H9 (cell line): ENCODE measurements around the gene SAMM50. TPM values are rescaled to one million over a fixed set of nuclear protein-coding genes. Genes with fewer than 3 reads are reported as not detected.

Source experiments
- DNase-seq: peaks from one replicate; pipeline ENCODE4 v3.0.0-alpha.2; 2017
- H2AFZ ChIP-seq: one replicate; pipeline ENCODE4 v1.6.1; 2013; ENCODE audit warnings: mild to moderate bottlenecking, low read length, control low read depth, moderate library complexity
- H2AK5ac ChIP-seq: 2 replicates; pipeline ENCODE4 v1.6.1; 2013; ENCODE audit warnings: low read length, control low read depth, mixed read lengths; ENCODE audit not compliant: insufficient read length
- H2BK120ac ChIP-seq: one replicate; pipeline ENCODE4 v1.6.1; 2013; ENCODE audit warnings: low read depth, mild to moderate bottlenecking, low read length, control low read depth, inconsistent platforms; ENCODE audit not compliant: poor library complexity, severe bottlenecking
- H2BK12ac ChIP-seq: 2 replicates; pipeline ENCODE4 v1.6.1; 2013; ENCODE audit warnings: low read length, control low read depth, mixed read lengths, low read depth; ENCODE audit not compliant: insufficient read length
- H2BK15ac ChIP-seq: 2 replicates; pipeline ENCODE4 v1.6.1; 2013; ENCODE audit warnings: low read depth, low read length, control low read depth
- H2BK20ac ChIP-seq: one replicate; pipeline ENCODE4 v1.6.1; 2013; ENCODE audit warnings: low read depth, mild to moderate bottlenecking, low read length, control low read depth, inconsistent platforms; ENCODE audit not compliant: poor library complexity, severe bottlenecking
- H2BK5ac ChIP-seq: 2 replicates; pipeline ENCODE4 v1.6.1; 2013; ENCODE audit warnings: low read length, control low read depth, mixed read lengths; ENCODE audit not compliant: insufficient read length
- H3K14ac ChIP-seq: 2 replicates; pipeline ENCODE4 v1.6.1; 2013; ENCODE audit warnings: low read length, control low read depth; ENCODE audit not compliant: insufficient read depth
- H3K18ac ChIP-seq: 2 replicates; pipeline ENCODE4 v1.6.1; 2013; ENCODE audit warnings: low read depth, mild to moderate bottlenecking, mixed read lengths, low read length, control low read depth; ENCODE audit not compliant: insufficient read length
- H3K23ac ChIP-seq: 2 replicates; pipeline ENCODE4 v1.6.1; 2013; ENCODE audit warnings: low read length, control low read depth, mixed read lengths, low read depth; ENCODE audit not compliant: insufficient read length
- H3K23me2 ChIP-seq: 2 replicates; pipeline ENCODE4 v1.6.1; 2013; ENCODE audit warnings: low read depth, mild to moderate bottlenecking, mixed read lengths, low read length, control low read depth; ENCODE audit not compliant: insufficient read length, poor library complexity, severe bottlenecking
- H3K27ac ChIP-seq: 2 replicates; pipeline ENCODE4 v1.5.1; 2013; ENCODE audit warnings: low read length, control low read depth, mixed read lengths, low read depth; ENCODE audit not compliant: insufficient read length
- H3K27me3 ChIP-seq: 2 replicates; pipeline ENCODE4 v1.6.1; 2013; ENCODE audit warnings: low read length, control low read depth, inconsistent platforms; ENCODE audit not compliant: insufficient read depth
- H3K4ac ChIP-seq: 2 replicates; pipeline ENCODE4 v1.6.1; 2013; ENCODE audit warnings: low read depth, mild to moderate bottlenecking, control low read depth, inconsistent platforms, low read length, moderate library complexity
- H3K4me1 ChIP-seq: 2 replicates; pipeline ENCODE4 v1.6.1; 2013; ENCODE audit warnings: low read length, control low read depth, inconsistent platforms; ENCODE audit not compliant: insufficient read depth
- H3K4me2 ChIP-seq: 2 replicates; pipeline ENCODE4 v1.6.1; 2013; ENCODE audit warnings: low read length, control low read depth, mixed read lengths; ENCODE audit not compliant: insufficient read length, insufficient read depth
- H3K56ac ChIP-seq: 2 replicates; pipeline ENCODE4 v1.6.1; 2013; ENCODE audit warnings: low read depth, mild to moderate bottlenecking, mixed read lengths, low read length, control low read depth; ENCODE audit not compliant: insufficient read length
- H3K79me1 ChIP-seq: 2 replicates; pipeline ENCODE4 v1.6.1; 2013; ENCODE audit warnings: low read depth, mild to moderate bottlenecking, moderate library complexity, low read length, control low read depth, inconsistent platforms; ENCODE audit not compliant: insufficient read depth, poor library complexity, severe bottlenecking
- H3K79me2 ChIP-seq: 2 replicates; pipeline ENCODE4 v1.6.1; 2013; ENCODE audit warnings: low read length, control low read depth, inconsistent platforms; ENCODE audit not compliant: insufficient read depth
- H3K9ac ChIP-seq: 2 replicates; pipeline ENCODE4 v1.6.1; 2013; ENCODE audit warnings: low read length, control low read depth, mixed read lengths; ENCODE audit not compliant: insufficient read length; ENCODE audit errors: extremely low read depth
- H3K9me3 ChIP-seq: one replicate; pipeline ENCODE4 v1.6.1; 2013; ENCODE audit warnings: low read depth, low read length, inconsistent platforms; ENCODE audit not compliant: control insufficient read depth
- H3T11ph ChIP-seq: one replicate; pipeline ENCODE4 v1.6.1; 2013; ENCODE audit warnings: mild to moderate bottlenecking, low read length, control low read depth, inconsistent platforms
- H4K20me1 ChIP-seq: one replicate; pipeline ENCODE4 v1.6.1; 2013; ENCODE audit not compliant: control insufficient read depth, insufficient read length, insufficient read depth
- H4K5ac ChIP-seq: 2 replicates; pipeline ENCODE4 v1.6.1; 2013; ENCODE audit warnings: low read depth, mild to moderate bottlenecking, mixed read lengths, low read length, control low read depth; ENCODE audit not compliant: insufficient read length
- H4K8ac ChIP-seq: replicated peaks from 2 replicates; pipeline ENCODE4 v1.6.1; 2013; ENCODE audit warnings: low read length, control low read depth, mixed read lengths, low read depth; ENCODE audit not compliant: insufficient read length
- H4K91ac ChIP-seq: 2 replicates; pipeline ENCODE4 v1.6.1; 2013; ENCODE audit warnings: low read depth, mild to moderate bottlenecking, moderate library complexity, mixed read lengths, low read length, control low read depth; ENCODE audit not compliant: insufficient read length
- H3K27ac Mint-ChIP-seq, 3 experiments: 2 replicates in 2 of 3; 3 replicates in 1 of 3; pipeline ENCODE4 v1.8.0; 2020 to 2021; ENCODE audit warnings: mixed read lengths in 3 of 3, mild to moderate bottlenecking in 1 of 3, moderate library complexity in 1 of 3
- H3K27me3 Mint-ChIP-seq: 2 replicates; pipeline ENCODE4 v1.8.0; 2021; ENCODE audit warnings: low read depth, mild to moderate bottlenecking, moderate library complexity, mixed read lengths
- H3K36me3 Mint-ChIP-seq, 3 experiments: 2 replicates in 2 of 3; 3 replicates in 1 of 3; pipeline ENCODE4 v1.8.0; 2020 to 2021; ENCODE audit warnings: low read depth in 3 of 3, mixed read lengths in 3 of 3; ENCODE audit not compliant: insufficient read depth in 1 of 3
- H3K4me1 Mint-ChIP-seq, 2 experiments: 2 replicates each; pipeline ENCODE4 v1.8.0; 2020; ENCODE audit warnings: mixed read lengths in 2 of 2
- H3K4me3 Mint-ChIP-seq, 2 experiments: 2 replicates in 1 of 2; 3 replicates in 1 of 2; pipeline ENCODE4 v1.8.0; 2020 to 2021; ENCODE audit warnings: mild to moderate bottlenecking in 2 of 2, mixed read lengths in 2 of 2, moderate library complexity in 1 of 2
- H3K9me3 Mint-ChIP-seq, 2 experiments: 2 replicates in 1 of 2; 3 replicates in 1 of 2; pipeline ENCODE4 v1.8.0; 2020; ENCODE audit warnings: mild to moderate bottlenecking in 2 of 2, mixed read lengths in 2 of 2, moderate library complexity in 1 of 2
- WGBS: extraction: QIAGEN DNeasy Blood & Tissue Kit; methylation state at CpG from one replicate; pipeline ENCODE4 v1.1.7; 2013; ENCODE audit warnings: missing lambda C conversion rate, low lambda C conversion rate, mixed read lengths; ENCODE audit not compliant: insufficient read length; ENCODE audit errors: extremely low coverage; 5-methylcytosine and 5-hydroxymethylcytosine counted together
- total RNA-seq: library from RNA; stranded (reverse); gene quantifications from 2 replicates; pipeline ENCODE4 v1.2.1, GENCODE V29; 2021
- TF ChIP-seq, protein P1 (sequence below): fragments of 200-600 bp; sonication (generic); conservative IDR thresholded peaks from 3 replicates; pipeline ENCODE4 v1.8.0; 2021; ENCODE audit warnings: antibody characterized with exemption, mild to moderate bottlenecking

SAMM50 gene
- total RNA-seq, 1 experiment from 2014 or later = 57.2 TPM

DNA sequence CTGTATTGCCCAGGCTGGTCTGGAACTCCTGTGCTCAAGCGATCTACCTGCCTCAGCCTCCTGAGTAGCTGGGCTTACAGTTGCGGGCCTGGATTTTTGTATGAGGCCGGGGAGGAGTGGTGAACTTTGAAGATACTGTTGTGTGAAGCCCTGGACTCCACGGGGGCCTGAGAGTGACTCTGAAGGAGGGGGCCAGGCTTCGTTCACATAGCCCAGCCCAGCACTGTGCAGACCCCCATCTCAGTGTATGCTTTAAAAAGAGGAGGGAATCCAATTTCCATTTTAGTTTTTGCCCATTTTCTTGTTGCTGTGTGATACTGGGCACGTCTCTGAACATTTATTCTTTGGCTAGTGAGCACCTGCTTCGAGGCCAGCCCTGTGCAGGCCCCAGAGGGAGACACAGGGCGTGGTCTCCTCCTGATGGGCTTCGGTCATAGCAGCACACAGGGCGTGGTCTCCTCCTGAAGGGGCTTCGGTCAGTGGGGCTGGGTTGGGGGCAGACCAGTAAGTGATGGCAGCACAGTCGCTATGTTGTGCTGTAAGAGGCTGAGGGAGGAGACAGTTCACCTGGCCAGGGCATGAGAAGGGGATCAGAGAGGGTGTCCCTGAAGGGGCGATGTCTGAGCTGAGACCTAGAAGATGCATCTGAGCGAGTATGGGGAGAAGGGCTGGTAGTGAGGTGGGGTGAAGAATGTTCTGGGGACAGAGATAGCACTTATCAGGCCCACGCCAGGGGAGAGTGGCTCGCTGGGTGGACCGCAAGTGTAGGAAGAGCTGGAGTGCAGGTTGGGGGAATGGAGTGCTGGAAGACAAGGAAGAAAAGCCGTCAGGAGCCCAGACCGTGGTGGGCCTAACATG lies 14.0 kb downstream of the SAMM50 start:
- Histone ChIP-seq H3K4me2 (no peak overlapping the region), H3K23me2 (no peaks in the 10 kb centered on the region), H3K23ac (no peak overlapping the region), H3K4me1 (no peaks in the 10 kb centered on the region), H3K27me3 (no peaks in the 10 kb centered on the region), H2AK5ac (no peak overlapping the region), H4K5ac (no peak overlapping the region), H2AFZ (no peak overlapping the region), H3K14ac (no peak overlapping the region), H3T11ph (no peak overlapping the region), H3K27ac (no peak overlapping the region), H3K56ac (no peak overlapping the region), H2BK15ac (no peak overlapping the region), H4K8ac (no peak overlapping the region), H3K79me2 (no peaks in the 10 kb centered on the region), H2BK20ac (no peak overlapping the region), H3K79me1 (no peaks in the 10 kb centered on the region), H3K9me3 (no peaks in the 10 kb centered on the region), H2BK12ac (no peak overlapping the region), H2BK5ac (no peak overlapping the region), H4K91ac (no peak overlapping the region), H2BK120ac (no peak overlapping the region), H3K18ac (no peak overlapping the region), H3K9ac (no peak overlapping the region), H4K20me1 (no peaks in the 10 kb centered on the region), H3K4ac (no peak overlapping the region)
- DNase-seq = no peak
- H3K9me3 Mint-ChIP-seq = no peaks in the 10 kb centered on the region
- H3K27ac Mint-ChIP-seq = no peak overlapping the region
- TF ChIP-seq, protein P1, sequence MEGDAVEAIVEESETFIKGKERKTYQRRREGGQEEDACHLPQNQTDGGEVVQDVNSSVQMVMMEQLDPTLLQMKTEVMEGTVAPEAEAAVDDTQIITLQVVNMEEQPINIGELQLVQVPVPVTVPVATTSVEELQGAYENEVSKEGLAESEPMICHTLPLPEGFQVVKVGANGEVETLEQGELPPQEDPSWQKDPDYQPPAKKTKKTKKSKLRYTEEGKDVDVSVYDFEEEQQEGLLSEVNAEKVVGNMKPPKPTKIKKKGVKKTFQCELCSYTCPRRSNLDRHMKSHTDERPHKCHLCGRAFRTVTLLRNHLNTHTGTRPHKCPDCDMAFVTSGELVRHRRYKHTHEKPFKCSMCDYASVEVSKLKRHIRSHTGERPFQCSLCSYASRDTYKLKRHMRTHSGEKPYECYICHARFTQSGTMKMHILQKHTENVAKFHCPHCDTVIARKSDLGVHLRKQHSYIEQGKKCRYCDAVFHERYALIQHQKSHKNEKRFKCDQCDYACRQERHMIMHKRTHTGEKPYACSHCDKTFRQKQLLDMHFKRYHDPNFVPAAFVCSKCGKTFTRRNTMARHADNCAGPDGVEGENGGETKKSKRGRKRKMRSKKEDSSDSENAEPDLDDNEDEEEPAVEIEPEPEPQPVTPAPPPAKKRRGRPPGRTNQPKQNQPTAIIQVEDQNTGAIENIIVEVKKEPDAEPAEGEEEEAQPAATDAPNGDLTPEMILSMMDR = no peak
- peaks cover 32 to 85% (median 70%) of the 10 kb centered on the region in 3 experiments; a peak in 6 of 7 replicates for H3K36me3 Mint-ChIP-seq
- no CpG with 5 or more reads among the region's 19 CpGs for WGBS
- H3K4me3 Mint-ChIP-seq = no peak overlapping the region
- H3K27me3 Mint-ChIP-seq = no peaks in the 10 kb centered on the region
- no peaks in the 10 kb centered on the region for H3K4me1 Mint-ChIP-seq
